Upper lobe of left lung (tissue), 4 donors: ENCODE measurements around the gene SPATS2.

ENCODE experiments used
- POLR2A ChIP-seq, 4 donors: fragments of 450-650 bp; IDR thresholded peaks; one replicate each; pipeline ENCODE4 v1.5.1; 2016 to 2017; ENCODE audit warnings: antibody characterized with exemption in 4 of 4, mild to moderate bottlenecking in 2 of 4
- TF ChIP-seq, protein P1 (sequence below), 6 experiments: fragments of 450-650 bp in 4 of 6; fragments of 200-600 bp in 2 of 6; sonication (generic) in 2 of 6; IDR thresholded peaks; one replicate each; pipeline ENCODE4 v1.5.1; 2016 to 2019; ENCODE audit warnings: antibody characterized with exemption in 6 of 6

DNA sequence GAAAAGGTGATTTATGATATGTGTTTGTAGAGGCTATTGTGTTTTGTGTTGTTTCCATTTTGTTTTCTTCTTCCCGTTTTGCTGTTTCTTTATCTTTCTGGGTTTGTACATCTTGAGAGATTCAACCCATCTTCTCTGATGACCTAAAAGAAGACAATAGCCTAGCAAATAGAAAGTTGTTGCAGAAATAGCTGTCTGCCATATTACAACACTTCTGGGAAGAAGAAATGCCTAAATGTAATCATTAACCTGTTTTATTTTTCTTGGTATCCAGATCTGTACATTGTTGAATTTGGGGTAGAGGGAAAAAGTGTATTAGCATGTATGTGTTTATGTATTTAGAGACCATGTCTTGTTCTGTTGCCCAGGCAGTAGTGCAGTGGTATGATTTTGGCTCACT lies 50.3 kb downstream of the SPATS2 start:
- TF ChIP-seq POLR2A (IDR thresholded peaks at IDR 0.05): no peak
- TF ChIP-seq, protein P1, sequence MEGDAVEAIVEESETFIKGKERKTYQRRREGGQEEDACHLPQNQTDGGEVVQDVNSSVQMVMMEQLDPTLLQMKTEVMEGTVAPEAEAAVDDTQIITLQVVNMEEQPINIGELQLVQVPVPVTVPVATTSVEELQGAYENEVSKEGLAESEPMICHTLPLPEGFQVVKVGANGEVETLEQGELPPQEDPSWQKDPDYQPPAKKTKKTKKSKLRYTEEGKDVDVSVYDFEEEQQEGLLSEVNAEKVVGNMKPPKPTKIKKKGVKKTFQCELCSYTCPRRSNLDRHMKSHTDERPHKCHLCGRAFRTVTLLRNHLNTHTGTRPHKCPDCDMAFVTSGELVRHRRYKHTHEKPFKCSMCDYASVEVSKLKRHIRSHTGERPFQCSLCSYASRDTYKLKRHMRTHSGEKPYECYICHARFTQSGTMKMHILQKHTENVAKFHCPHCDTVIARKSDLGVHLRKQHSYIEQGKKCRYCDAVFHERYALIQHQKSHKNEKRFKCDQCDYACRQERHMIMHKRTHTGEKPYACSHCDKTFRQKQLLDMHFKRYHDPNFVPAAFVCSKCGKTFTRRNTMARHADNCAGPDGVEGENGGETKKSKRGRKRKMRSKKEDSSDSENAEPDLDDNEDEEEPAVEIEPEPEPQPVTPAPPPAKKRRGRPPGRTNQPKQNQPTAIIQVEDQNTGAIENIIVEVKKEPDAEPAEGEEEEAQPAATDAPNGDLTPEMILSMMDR (IDR thresholded peaks at IDR 0.05): no peak
